ENCODE results near the gene GATAD2B. TPM values are rescaled to one million over a fixed set of nuclear protein-coding genes. Genes with fewer than 3 reads are reported as not detected.

GATAD2B gene
- total and polyA plus RNA-seq, 8 donors: 2.7 to 26.3 (median 16.0) TPM

- peak overlapping the region; percentile 91 to 100 (median 98) for H3K27ac ChIP-seq
- TF ChIP-seq POLR2A (IDR thresholded peaks at IDR 0.05): peak in 1 of 4 donors; percentile 27
- TF ChIP-seq POLR2AphosphoS5 (IDR thresholded peaks at IDR 0.05): no peak
- H3K4me3 ChIP-seq: peak overlapping the region; percentile 84 to 99 (median 94)
- H3K27me3 ChIP-seq: no peaks in the 10 kb centered on the region
- H3K9me3 ChIP-seq: no peaks in the 10 kb centered on the region
- 15 to 29% (median 25%) methylated on average over 7 to 12 of the region's 12 CpGs for WGBS, 5 donors
- H3K36me3 ChIP-seq: peaks cover 23 to 71% (median 69%) of the 10 kb centered on the region in 4 donors
- DNase-seq: peak; percentile 51 to 78
- peaks cover 9 to 38% (median 27%) of the 10 kb centered on the region in 4 donors for H3K4me1 ChIP-seq
- intact Hi-C loops (cut with DNase I; ENCODE audit: low total_unique reads): loop anchor here (10.0 kb wide), 1 partner anchor 150 kb away; no protein-coding TSS in a partner anchor
These were observed 22.5 kb upstream of the GATAD2B start for GRCh38 chr1:153945131-153945794.

- DNase-seq: no peak
- intact Hi-C loops (cut with DNase I; ENCODE audit: low total_unique reads): loop anchor here (10.0 kb wide), 1 partner anchor 150 kb away; no protein-coding TSS in a partner anchor
- 57 to 71% (median 63%) methylated on average over 3 of the region's 3 CpGs for WGBS, 5 donors
- Histone ChIP-seq H3K4me1 (peaks cover 9 to 38% (median 27%) of the 10 kb centered on the region in 4 donors), H3K4me3 (peak overlapping the region; percentile 84 to 99 (median 94)), H3K36me3 (peaks cover 27 to 71% (median 69%) of the 10 kb centered on the region in 4 donors), H3K27ac (peak overlapping the region; percentile 91 to 100 (median 98)), H3K27me3 (no peaks in the 10 kb centered on the region), H3K9me3 (no peaks in the 10 kb centered on the region)
- TF ChIP-seq POLR2A (IDR thresholded peaks at IDR 0.05) (no peak), CTCF (IDR thresholded peaks at IDR 0.05) (no peak), EP300 (IDR thresholded peaks at IDR 0.05) (no peak), POLR2AphosphoS5 (IDR thresholded peaks at IDR 0.05) (no peak)
These were observed 22.0 kb upstream of the GATAD2B start for GRCh38 chr1:153944827-153945117.

DNA sequence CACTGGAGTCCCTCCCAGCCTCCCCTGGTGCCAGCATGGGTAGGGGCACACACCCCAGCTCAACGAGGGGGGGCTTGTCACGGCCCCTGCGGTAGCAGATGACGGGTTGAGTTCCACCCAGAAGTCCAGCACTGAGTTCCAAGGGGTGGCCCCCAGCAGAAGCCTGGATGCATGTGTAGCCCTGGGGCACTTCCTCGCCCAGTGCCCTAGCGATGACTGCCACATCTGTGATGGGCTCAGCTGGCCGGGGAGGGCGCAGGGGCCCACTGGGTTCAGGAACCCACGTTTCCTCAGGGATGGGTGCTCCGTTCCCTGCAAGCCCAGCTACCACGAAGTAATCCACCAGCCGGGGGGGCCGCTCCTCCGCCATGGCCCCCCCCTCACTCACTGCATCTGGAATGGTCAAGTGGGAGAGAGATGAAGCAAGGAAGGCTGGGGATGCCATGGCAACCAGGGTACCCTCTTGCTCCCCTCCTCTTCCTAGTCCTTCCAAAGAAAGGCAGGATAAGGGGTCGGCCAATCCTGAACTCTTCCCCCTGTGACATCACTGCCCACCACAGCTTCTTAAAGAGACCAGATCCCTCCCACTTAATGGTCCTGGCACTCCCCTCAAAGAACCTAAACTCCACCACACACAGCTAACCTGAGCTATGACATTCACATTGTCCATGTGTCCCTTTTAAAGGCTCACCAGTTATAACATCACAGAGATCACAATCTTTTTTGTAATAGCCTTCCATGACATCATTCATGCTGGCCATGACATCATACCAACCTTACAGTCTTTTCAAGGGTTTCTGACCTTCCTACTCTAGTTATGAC, 21.4 kb upstream of the GATAD2B start:
- H3K4me3 ChIP-seq: peak overlapping the region; percentile 84 to 99 (median 94)

GRCh38 chr1:153942766-153943549, 20.2 kb upstream of the GATAD2B start:
- 86 to 97% (median 89%) methylated on average over 9 to 11 of the region's 11 CpGs for WGBS, 5 donors
- no peak for TF ChIP-seq CTCF (IDR thresholded peaks at IDR 0.05)
- no peak for TF ChIP-seq POLR2A (IDR thresholded peaks at IDR 0.05)
- TF ChIP-seq EP300 (IDR thresholded peaks at IDR 0.05): no peak
- TF ChIP-seq POLR2AphosphoS5 (IDR thresholded peaks at IDR 0.05): no peak
- H3K27ac ChIP-seq: no peak overlapping the region
- H3K27me3 ChIP-seq: no peaks in the 10 kb centered on the region
- DNase-seq: no peak
- H3K4me3 ChIP-seq: no peak overlapping the region
- intact Hi-C loops (cut with DNase I; ENCODE audit: low total_unique reads): loop anchor here (10.0 kb wide), 1 partner anchor 148 kb away; no protein-coding TSS in a partner anchor
- H3K36me3 ChIP-seq: peaks cover 32 to 70% (median 68%) of the 10 kb centered on the region in 4 donors
- peaks cover 9 to 38% (median 27%) of the 10 kb centered on the region in 4 donors for H3K4me1 ChIP-seq
- H3K9me3 ChIP-seq: no peaks in the 10 kb centered on the region

More for the DNA sequence above, 21.4 kb upstream of the GATAD2B start:
- no peak for DNase-seq
- Histone ChIP-seq H3K36me3 (peaks cover 31 to 71% (median 69%) of the 10 kb centered on the region in 4 donors), H3K9me3 (no peaks in the 10 kb centered on the region), H3K27me3 (no peaks in the 10 kb centered on the region), H3K27ac (peak overlapping the region in 4 of 5 donors; percentile 91 to 100 (median 99)), H3K4me1 (peaks cover 9 to 38% (median 27%) of the 10 kb centered on the region in 4 donors)
- intact Hi-C loops (cut with DNase I; ENCODE audit: low total_unique reads): loop anchor here (10.0 kb wide), 1 partner anchor 149 kb away; no protein-coding TSS in a partner anchor
- TF ChIP-seq POLR2A (IDR thresholded peaks at IDR 0.05): no peak
- TF ChIP-seq POLR2AphosphoS5 (IDR thresholded peaks at IDR 0.05): no peak
- TF ChIP-seq CTCF (IDR thresholded peaks at IDR 0.05): no peak
- no peak for TF ChIP-seq EP300 (IDR thresholded peaks at IDR 0.05)
- WGBS, 5 donors: 83 to 87% (median 86%) methylated on average over 3 to 15 of the region's 15 CpGs

Measured in stomach (tissue), 9 donors.